Pancreas (tissue), 10 donors: Measurements from ENCODE around the gene LRPAP1. TPM values are rescaled to one million over a fixed set of nuclear protein-coding genes. Genes with fewer than 3 reads are reported as not detected.
"Not testable (repeated sequence)": the region's sequence is repeated elsewhere in the genome, so short reads cannot be mapped to it uniquely, and the experiment has no call there.

Experiments
- ATAC-seq, 4 donors: fragments of 200-7000 bp; cut with Tn5 transposase; one replicate each; pipeline versions ENCODE4 v1.8.0 to v1.9.1; 2020; ENCODE audit warnings: mild to moderate bottlenecking in 4 of 4, moderate library complexity in 4 of 4
- DNase-seq, 6 donors: peaks; one replicate each; pipeline ENCODE4 v3.0.0-alpha.2; 2020
- FAIRE-seq: peaks from 2 replicates; lab custom pipeline; 2012; peaks lifted over from hg19 to GRCh38; lab: Jason Lieb, UNC
- H3K27ac ChIP-seq, 4 donors: fragments of 200-600 bp; sonication (generic); 1 replicate in 3 of 4; 2 replicates in 1 of 4; pipeline versions ENCODE4 v1.5.0 to v1.8.0; 2020
- H3K27me3 ChIP-seq, 4 donors: fragments of 200-600 bp; one replicate each; pipeline ENCODE4 v1.8.0; 2021
- H3K36me3 ChIP-seq, 3 donors: fragments of 200-600 bp; sonication (generic) in 1 of 3; one replicate each; pipeline versions ENCODE4 v1.5.0 to v1.8.0; 2020 to 2021
- H3K4me1 ChIP-seq, 3 donors: fragments of 200-600 bp; one replicate each; pipeline ENCODE4 v1.8.0; 2021
- H3K4me3 ChIP-seq, 4 donors: fragments of 200-600 bp; sonication (generic) in 2 of 4; one replicate each; pipeline versions ENCODE4 v1.5.0 to v1.8.0; 2020 to 2021
- H3K9me3 ChIP-seq, 4 donors: fragments of 200-600 bp; one replicate each; pipeline ENCODE4 v1.8.0; 2021
- WGBS, 2 donors: extraction: QIAGEN DNeasy Blood & Tissue Kit; methylation state at CpG; one replicate each; pipeline ENCODE4 v1.1.7; 2013; 5-methylcytosine and 5-hydroxymethylcytosine counted together
- intact Hi-C, 3 donors: fragments of 100-400 bp; cut with DNase I; formaldehyde crosslinking; loops; one replicate each; pipeline versions ENCODE4 v1.11.1 to v1.14.2; 2022
- polyA plus RNA-seq, 2 donors: library from polyadenylated mRNA; stranded (reverse); fragments of 200-250 nt; gene quantifications; one replicate each; pipeline ENCODE4 v1.2.3, GENCODE V29; 2013
- total RNA-seq, 6 donors: library from RNA; stranded (reverse); fragmentation: NEBNext Ultra II Directional in 4 of 6; extraction: Animal tissue kit (Norgen Biotek cat#: 25700) in 4 of 6; gene quantifications; one replicate each; pipeline versions ENCODE4 v1.2.1 to v1.2.4, GENCODE V29; 2021 to 2023
- TF ChIP-seq, protein P1 (sequence below), 4 donors: fragments of 200-600 bp; sonication (generic) in 3 of 4; IDR thresholded peaks; one replicate each; pipeline versions ENCODE4 v1.5.0 to v1.8.0; 2021; ENCODE audit warnings: antibody characterized with exemption in 4 of 4
- donor health status: healthy with polysubstance abuse.
- donor health status: DM: no; HTN: no; CAD: no; lungs with moderate emphysema.
- donor health status: DM: no; HTN: no; CAD: no.
- donor health status: control.
- donor health status: control.
- donor health status: Bipolar disorder and iron deficiency.
- donor health status: DM: yes; HTN: yes; CAD: no.
- donor health status: DM: no; HTN: no; CAD: no.
- donor health status: DM: no; HTN: no; CAD: no.
- donor health status: DM: yes; HTN: yes; CAD: no.

LRPAP1 gene
- total and polyA plus RNA-seq, 8 donors: 30.4 to 129 (median 110) TPM

DNA sequence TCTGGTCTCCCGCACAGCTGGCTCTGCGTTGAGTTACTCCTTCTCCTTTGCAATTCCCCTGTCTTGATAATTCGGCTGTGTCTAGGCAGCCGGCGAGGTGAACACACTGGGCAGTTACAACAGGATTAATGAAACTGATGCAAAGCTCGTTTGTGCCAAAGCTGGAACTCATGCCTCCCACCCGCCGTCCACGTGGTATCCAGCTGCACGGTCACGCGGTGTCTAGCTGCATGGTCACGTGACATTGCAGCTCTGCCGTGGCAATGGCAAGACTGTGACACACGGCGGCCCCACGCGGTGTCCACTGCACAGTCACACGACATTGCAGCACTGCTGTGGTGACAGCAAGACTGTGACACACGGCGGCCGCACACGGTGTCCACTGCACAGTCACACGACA is 31.2 kb upstream of the LRPAP1 start:
- Histone ChIP-seq H3K27me3 (no peaks in the 10 kb centered on the region), H3K27ac (no peak overlapping the region), H3K36me3 (no peaks in the 10 kb centered on the region), H3K4me1 (no peaks in the 10 kb centered on the region), H3K9me3 (no peaks in the 10 kb centered on the region), H3K4me3 (no peak overlapping the region)
- intact Hi-C loops: no loop called here
- TF ChIP-seq, protein P1, sequence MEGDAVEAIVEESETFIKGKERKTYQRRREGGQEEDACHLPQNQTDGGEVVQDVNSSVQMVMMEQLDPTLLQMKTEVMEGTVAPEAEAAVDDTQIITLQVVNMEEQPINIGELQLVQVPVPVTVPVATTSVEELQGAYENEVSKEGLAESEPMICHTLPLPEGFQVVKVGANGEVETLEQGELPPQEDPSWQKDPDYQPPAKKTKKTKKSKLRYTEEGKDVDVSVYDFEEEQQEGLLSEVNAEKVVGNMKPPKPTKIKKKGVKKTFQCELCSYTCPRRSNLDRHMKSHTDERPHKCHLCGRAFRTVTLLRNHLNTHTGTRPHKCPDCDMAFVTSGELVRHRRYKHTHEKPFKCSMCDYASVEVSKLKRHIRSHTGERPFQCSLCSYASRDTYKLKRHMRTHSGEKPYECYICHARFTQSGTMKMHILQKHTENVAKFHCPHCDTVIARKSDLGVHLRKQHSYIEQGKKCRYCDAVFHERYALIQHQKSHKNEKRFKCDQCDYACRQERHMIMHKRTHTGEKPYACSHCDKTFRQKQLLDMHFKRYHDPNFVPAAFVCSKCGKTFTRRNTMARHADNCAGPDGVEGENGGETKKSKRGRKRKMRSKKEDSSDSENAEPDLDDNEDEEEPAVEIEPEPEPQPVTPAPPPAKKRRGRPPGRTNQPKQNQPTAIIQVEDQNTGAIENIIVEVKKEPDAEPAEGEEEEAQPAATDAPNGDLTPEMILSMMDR (IDR thresholded peaks at IDR 0.05): no peak
- WGBS, 2 donors: 78 to 84% methylated on average over 24 of the region's 24 CpGs
- no peak for DNase-seq
- ATAC-seq: no peak
- no peak for FAIRE-seq

GRCh38 chr4:3562127-3562526 is 29.9 kb upstream of the LRPAP1 start:
- H3K27ac ChIP-seq, FAIRE-seq, intact Hi-C loops, H3K9me3 ChIP-seq, ATAC-seq, H3K36me3 ChIP-seq, DNase-seq, H3K4me3 ChIP-seq, H3K4me1 ChIP-seq, H3K27me3 ChIP-seq: not testable (repeated sequence)
- 72 to 81% methylated on average over 6 to 7 of the region's 8 CpGs for WGBS, 2 donors

DNA sequence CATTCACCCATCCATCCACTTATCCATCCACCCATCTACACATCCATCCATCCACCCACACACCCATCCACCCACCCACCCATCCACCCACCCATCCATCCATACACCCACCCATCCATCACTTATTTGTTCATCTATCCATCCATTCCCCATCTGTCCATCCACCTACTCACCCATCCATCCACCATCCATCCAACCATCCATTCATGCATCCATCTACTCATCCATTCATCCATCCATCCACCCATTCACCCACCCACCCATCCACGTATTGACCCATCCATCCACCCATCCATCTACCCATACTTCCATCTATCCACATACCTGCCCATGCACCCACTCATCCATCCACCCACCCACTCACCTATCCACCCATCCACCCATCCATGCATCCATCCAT is 28.2 kb upstream of the LRPAP1 start:
- H3K27me3 ChIP-seq, H3K27ac ChIP-seq, intact Hi-C loops, H3K4me3 ChIP-seq, DNase-seq, H3K9me3 ChIP-seq, FAIRE-seq, H3K36me3 ChIP-seq, ATAC-seq, H3K4me1 ChIP-seq: not testable (repeated sequence)
- WGBS, 2 donors: 32 to 67% methylated on average over 1 of the region's 1 CpG

DNA sequence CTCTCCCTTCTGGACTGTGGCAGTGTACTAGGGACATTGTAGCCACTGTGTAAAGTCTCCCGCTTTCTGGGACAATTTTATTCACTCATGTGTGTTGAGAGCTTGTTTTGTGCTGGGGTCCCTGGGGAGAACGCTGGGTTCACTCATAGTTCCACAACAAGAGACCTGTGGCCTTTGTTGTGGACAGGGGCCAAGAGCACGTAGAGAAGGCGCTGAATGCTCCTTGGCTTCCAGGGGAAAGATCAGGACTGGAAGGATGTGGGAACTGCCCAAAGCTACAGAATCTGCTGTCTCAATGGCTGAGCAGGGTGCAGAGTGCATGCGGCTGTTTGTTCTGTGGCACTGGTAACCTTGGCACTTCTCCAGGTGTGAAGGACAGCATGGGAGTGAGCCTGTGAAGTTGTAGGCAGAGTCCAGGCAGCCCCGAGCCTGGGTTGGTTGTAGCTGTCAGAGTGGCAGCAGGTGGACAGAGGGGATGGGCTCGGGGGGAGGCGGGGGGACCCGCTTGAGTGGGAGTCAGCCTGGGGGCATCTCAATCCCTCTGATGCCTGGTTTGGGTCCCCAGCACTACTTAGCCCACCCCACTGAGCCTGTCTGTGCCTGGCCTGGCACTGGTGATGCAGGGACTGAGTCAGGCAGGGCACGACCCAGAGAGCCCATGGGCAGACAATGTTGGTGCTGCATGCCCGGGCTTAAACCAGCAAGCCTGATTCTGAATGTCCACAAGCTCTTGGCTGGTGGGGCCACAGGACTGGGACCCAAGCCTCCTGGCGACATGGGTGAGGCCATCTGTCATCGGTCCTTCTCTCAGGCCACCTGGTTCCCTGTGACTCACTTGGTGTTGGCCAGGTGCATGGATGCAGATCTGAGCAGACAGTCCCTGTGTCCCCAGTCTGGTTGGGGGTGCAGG is 27.4 kb upstream of the LRPAP1 start:
- FAIRE-seq: not testable (repeated sequence)

GRCh38 chr4:3558514-3558836 is 26.3 kb upstream of the LRPAP1 start:
- FAIRE-seq, DNase-seq, H3K4me1 ChIP-seq, H3K4me3 ChIP-seq, H3K9me3 ChIP-seq, intact Hi-C loops, ATAC-seq, H3K27me3 ChIP-seq, H3K36me3 ChIP-seq, H3K27ac ChIP-seq: not testable (repeated sequence)
- 73% methylated on average over 6 to 7 of the region's 7 CpGs for WGBS, 2 donors

More for the DNA sequence above, 27.4 kb upstream of the LRPAP1 start:
- 43 to 48% methylated on average over 9 to 11 of the region's 13 CpGs for WGBS, 2 donors
- ATAC-seq, H3K9me3 ChIP-seq, H3K27me3 ChIP-seq, H3K4me1 ChIP-seq, H3K36me3 ChIP-seq, intact Hi-C loops, H3K4me3 ChIP-seq, H3K27ac ChIP-seq, DNase-seq: not testable (repeated sequence)

- H3K9me3 ChIP-seq, DNase-seq, H3K4me1 ChIP-seq, ATAC-seq, FAIRE-seq, H3K27ac ChIP-seq, H3K27me3 ChIP-seq, intact Hi-C loops, H3K4me3 ChIP-seq, H3K36me3 ChIP-seq: not testable (repeated sequence)
- 61 to 68% methylated on average over 13 to 17 of the region's 17 CpGs for WGBS, 2 donors
These were observed 25.7 kb upstream of the LRPAP1 start for GRCh38 chr4:3557676-3558513.

DNA sequence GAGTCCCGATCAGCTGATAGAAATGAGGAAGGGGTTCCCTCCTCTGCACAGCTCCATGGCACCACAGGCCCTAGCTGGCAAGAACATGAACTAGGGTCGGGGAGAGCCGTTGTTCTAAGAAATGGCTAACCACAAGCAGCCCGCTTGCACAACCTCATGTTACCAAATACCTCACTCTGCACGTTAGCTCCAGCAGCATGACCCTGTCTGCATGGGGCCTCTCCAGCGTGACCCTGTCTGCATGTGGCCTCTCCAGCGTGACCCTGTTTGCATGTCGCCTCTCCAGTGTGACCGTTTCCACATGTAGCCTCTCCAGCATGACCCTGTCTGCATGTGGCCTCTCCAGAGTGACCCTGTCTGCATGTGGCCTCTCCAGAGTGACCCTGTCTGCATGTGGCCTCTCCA is 24.9 kb upstream of the LRPAP1 start:
- peak in 1 of 6 donors; percentile 31 for DNase-seq

DNA sequence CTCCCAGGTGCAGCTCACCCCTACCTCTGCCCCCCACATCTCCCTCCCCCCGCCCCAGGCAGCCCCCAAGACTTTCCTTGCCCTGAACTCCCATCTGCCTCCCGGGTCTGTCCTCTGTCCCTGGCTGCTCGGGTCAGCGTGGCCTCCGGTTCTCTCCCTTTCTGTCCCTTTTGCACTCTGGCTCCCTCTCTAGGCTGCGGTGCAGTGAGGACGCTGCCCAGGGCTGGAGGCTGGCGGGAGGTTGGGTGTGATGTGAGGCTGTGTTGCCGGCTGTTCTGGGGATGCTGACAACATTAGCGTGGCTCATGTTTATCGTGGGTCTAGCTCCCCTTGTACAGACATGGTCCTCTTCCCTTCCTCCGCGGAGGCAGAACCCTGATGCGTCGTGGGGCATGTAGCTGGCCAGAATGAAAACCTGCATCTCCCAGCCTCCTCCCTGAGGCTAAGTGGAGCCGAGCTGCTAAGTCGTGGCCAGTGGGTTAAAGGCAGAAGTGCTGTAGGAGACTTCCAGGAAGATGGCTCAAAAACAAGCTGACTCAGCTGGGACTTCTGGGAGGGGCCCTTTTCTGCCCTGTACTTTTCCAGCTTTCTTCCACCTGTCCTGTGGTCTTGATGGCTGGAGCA is 24.1 kb upstream of the LRPAP1 start:
- FAIRE-seq, DNase-seq, H3K27ac ChIP-seq: not testable (repeated sequence)

More for the DNA sequence above, 24.9 kb upstream of the LRPAP1 start:
- FAIRE-seq, H3K4me1 ChIP-seq, ATAC-seq, H3K4me3 ChIP-seq, H3K36me3 ChIP-seq, intact Hi-C loops, H3K27me3 ChIP-seq, H3K9me3 ChIP-seq, H3K27ac ChIP-seq: not testable (repeated sequence)
- WGBS, 2 donors: 64 to 70% methylated on average over 8 to 9 of the region's 9 CpGs

GRCh38 chr4:3555459-3556070 is 23.3 kb upstream of the LRPAP1 start:
- FAIRE-seq, H3K4me3 ChIP-seq, ATAC-seq, H3K27ac ChIP-seq, H3K36me3 ChIP-seq, DNase-seq, H3K27me3 ChIP-seq, H3K9me3 ChIP-seq, intact Hi-C loops, H3K4me1 ChIP-seq: not testable (repeated sequence)
- 67 to 79% methylated on average over 18 of the region's 18 CpGs for WGBS, 2 donors

More for the DNA sequence above, 24.1 kb upstream of the LRPAP1 start:
- H3K27me3 ChIP-seq, intact Hi-C loops, ATAC-seq, H3K4me1 ChIP-seq, H3K4me3 ChIP-seq, H3K9me3 ChIP-seq, H3K36me3 ChIP-seq: not testable (repeated sequence)
- WGBS, 2 donors: 60 to 70% methylated on average over 17 of the region's 17 CpGs

GRCh38 chr4:3551366-3551765 is 19.1 kb upstream of the LRPAP1 start:
- H3K27me3 ChIP-seq, H3K27ac ChIP-seq, H3K9me3 ChIP-seq, H3K4me3 ChIP-seq, FAIRE-seq, H3K4me1 ChIP-seq, intact Hi-C loops, H3K36me3 ChIP-seq, ATAC-seq: not testable (repeated sequence)
- WGBS, 2 donors: 85 to 95% methylated on average over 5 of the region's 7 CpGs
- DNase-seq: peak in 2 of 6 donors; percentile 16 to 19
